ENCODE data around the gene SUFU. TPM values are rescaled to one million over a fixed set of nuclear protein-coding genes. Genes with fewer than 3 reads are reported as not detected.

Gene SUFU
- total and polyA plus RNA-seq, 4 donors: 1.8 to 3.8 (median 2.9) TPM

DNA sequence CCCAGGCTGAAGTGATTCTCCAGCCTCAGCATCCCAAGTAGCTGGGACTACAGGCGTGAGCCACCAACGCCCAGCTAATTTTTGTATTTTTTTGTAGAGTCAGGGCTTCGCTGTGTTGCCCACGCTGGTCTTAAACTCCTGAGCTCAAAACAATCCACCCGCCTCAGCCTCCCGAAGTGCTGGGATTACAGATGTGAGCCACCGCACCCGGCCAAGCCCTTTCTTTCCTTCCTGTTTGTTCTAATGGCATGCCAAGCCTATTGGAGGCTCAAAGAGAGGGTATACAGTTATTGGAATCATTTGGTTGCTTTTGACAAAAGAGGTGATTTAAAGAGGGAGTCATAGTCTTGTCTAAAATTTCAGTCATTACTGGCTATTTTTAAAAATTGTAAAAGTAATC is 94.5 kb downstream of the SUFU start:
- Histone ChIP-seq H3K27me3 (ENCODE audit: control insufficient read depth in 4 of 4, insufficient read depth in 4 of 4, low read length in 3 of 4) (no peaks in the 10 kb centered on the region), H3K9ac (ENCODE audit: low read depth in 1 of 2, low read length in 2 of 2) (no peak overlapping the region), H3K4me1 (ENCODE audit: control insufficient read depth in 4 of 4, insufficient read depth in 4 of 4, low read length in 3 of 4) (peaks cover 16 to 32% (median 23%) of the 10 kb centered on the region in 4 donors), H3K27ac (ENCODE audit: low read depth in 1 of 2, low read length in 2 of 2) (peak overlapping the region; percentile 74 to 94), H3K9me3 (ENCODE audit: control insufficient read depth in 4 of 4, low read length in 3 of 4) (no peaks in the 10 kb centered on the region), H3K36me3 (ENCODE audit: control insufficient read depth in 4 of 4, insufficient read depth in 3 of 4, low read depth in 1 of 4, low read length in 3 of 4) (peaks cover 0 to 11% (median 5%) of the 10 kb centered on the region in 4 donors), H3K4me3 (ENCODE audit: low read depth in 1 of 3, low read length in 3 of 3) (no peak overlapping the region)
- DNase-seq (ENCODE audit: low spot score): no peak
- 81% methylated on average over 8 of the region's 8 CpGs for WGBS
- TF ChIP-seq JUND (IDR thresholded peaks at IDR 0.05) (no peak), HNF4G (IDR thresholded peaks at IDR 0.05) (no peak), RAD21 (IDR thresholded peaks at IDR 0.05) (no peak), HNF4A (conservative IDR thresholded peaks at IDR 0.05) (no peak), YY1 (IDR thresholded peaks at IDR 0.05) (no peak), FOXA2 (IDR thresholded peaks at IDR 0.05) (no peak), SP1 (IDR thresholded peaks at IDR 0.05) (no peak), NR2F2 (IDR thresholded peaks at IDR 0.05) (no peak), EGR1 (IDR thresholded peaks at IDR 0.05; ENCODE audit: low read depth in 2 of 2) (no peak), FOXA1 (IDR thresholded peaks at IDR 0.05) (no peak), RXRA (IDR thresholded peaks at IDR 0.05) (no peak), GABPA (IDR thresholded peaks at IDR 0.05 in 1 of 2, conservative IDR thresholded peaks at IDR 0.05 in 1 of 2) (no peak)
- TF ChIP-seq, protein P1, sequence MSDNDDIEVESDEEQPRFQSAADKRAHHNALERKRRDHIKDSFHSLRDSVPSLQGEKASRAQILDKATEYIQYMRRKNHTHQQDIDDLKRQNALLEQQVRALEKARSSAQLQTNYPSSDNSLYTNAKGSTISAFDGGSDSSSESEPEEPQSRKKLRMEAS (IDR thresholded peaks at IDR 0.05): no peak
- TF ChIP-seq, protein P2, sequence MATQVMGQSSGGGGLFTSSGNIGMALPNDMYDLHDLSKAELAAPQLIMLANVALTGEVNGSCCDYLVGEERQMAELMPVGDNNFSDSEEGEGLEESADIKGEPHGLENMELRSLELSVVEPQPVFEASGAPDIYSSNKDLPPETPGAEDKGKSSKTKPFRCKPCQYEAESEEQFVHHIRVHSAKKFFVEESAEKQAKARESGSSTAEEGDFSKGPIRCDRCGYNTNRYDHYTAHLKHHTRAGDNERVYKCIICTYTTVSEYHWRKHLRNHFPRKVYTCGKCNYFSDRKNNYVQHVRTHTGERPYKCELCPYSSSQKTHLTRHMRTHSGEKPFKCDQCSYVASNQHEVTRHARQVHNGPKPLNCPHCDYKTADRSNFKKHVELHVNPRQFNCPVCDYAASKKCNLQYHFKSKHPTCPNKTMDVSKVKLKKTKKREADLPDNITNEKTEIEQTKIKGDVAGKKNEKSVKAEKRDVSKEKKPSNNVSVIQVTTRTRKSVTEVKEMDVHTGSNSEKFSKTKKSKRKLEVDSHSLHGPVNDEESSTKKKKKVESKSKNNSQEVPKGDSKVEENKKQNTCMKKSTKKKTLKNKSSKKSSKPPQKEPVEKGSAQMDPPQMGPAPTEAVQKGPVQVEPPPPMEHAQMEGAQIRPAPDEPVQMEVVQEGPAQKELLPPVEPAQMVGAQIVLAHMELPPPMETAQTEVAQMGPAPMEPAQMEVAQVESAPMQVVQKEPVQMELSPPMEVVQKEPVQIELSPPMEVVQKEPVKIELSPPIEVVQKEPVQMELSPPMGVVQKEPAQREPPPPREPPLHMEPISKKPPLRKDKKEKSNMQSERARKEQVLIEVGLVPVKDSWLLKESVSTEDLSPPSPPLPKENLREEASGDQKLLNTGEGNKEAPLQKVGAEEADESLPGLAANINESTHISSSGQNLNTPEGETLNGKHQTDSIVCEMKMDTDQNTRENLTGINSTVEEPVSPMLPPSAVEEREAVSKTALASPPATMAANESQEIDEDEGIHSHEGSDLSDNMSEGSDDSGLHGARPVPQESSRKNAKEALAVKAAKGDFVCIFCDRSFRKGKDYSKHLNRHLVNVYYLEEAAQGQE (IDR thresholded peaks at IDR 0.05): no peak
- TF ChIP-seq, protein P3, sequence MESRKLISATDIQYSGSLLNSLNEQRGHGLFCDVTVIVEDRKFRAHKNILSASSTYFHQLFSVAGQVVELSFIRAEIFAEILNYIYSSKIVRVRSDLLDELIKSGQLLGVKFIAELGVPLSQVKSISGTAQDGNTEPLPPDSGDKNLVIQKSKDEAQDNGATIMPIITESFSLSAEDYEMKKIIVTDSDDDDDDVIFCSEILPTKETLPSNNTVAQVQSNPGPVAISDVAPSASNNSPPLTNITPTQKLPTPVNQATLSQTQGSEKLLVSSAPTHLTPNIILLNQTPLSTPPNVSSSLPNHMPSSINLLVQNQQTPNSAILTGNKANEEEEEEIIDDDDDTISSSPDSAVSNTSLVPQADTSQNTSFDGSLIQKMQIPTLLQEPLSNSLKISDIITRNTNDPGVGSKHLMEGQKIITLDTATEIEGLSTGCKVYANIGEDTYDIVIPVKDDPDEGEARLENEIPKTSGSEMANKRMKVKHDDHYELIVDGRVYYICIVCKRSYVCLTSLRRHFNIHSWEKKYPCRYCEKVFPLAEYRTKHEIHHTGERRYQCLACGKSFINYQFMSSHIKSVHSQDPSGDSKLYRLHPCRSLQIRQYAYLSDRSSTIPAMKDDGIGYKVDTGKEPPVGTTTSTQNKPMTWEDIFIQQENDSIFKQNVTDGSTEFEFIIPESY (IDR thresholded peaks at IDR 0.05): no peak

DNA sequence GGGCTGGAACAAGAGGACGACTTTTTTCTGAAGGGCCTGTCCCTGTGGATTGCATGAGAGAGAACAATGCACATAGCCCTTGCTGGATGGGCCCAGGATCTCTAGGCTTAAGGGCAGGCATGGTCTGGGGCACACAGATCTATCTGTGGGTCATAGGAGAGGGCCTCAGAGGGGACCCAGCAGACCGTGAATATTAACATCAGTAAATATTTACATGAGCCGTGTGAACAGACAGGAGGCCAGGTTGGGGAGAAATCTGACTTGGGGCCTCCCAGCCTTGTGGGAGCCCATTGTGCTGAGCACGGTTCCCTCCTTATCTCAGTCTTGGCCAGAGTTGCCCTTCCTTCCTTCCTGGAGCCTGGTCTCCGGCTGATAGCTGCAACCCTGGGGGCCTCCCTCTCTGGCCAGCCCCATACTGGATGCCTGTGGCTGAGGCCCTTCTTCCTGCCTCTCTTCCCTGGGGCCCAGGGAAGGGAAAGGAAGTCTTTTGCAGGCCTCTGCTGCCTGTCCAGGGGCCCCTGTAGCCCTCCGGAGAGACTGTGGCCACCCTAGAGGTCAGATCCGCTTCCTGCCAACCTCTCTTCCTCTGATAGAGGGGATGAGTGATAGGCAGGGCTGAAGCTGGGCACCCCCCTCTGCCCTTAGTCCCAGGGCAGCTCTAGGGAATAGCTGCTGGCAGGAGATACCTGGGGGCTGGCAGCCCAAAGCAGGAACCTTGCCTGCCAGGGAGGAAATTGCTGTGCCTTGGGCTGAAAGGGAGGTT is 96.0 kb downstream of the SUFU start:
- Histone ChIP-seq H3K9ac (ENCODE audit: low read depth in 1 of 2, low read length in 2 of 2) (no peak overlapping the region), H3K4me1 (ENCODE audit: control insufficient read depth in 4 of 4, insufficient read depth in 4 of 4, low read length in 3 of 4) (peaks cover 16 to 32% (median 23%) of the 10 kb centered on the region in 4 donors), H3K27me3 (ENCODE audit: control insufficient read depth in 4 of 4, insufficient read depth in 4 of 4, low read length in 3 of 4) (no peaks in the 10 kb centered on the region), H3K4me3 (ENCODE audit: low read depth in 1 of 3, low read length in 3 of 3) (no peak overlapping the region), H3K27ac (ENCODE audit: low read depth in 1 of 2, low read length in 2 of 2) (peak overlapping the region; percentile 43 to 49), H3K36me3 (ENCODE audit: control insufficient read depth in 4 of 4, insufficient read depth in 3 of 4, low read depth in 1 of 4, low read length in 3 of 4) (peaks cover 0 to 19% (median 9%) of the 10 kb centered on the region in 4 donors), H3K9me3 (ENCODE audit: control insufficient read depth in 4 of 4, low read length in 3 of 4) (no peaks in the 10 kb centered on the region)
- DNase-seq (ENCODE audit: low spot score): peak; percentile 75
- 61% methylated on average over 7 of the region's 7 CpGs for WGBS
- peak; percentile 34 for TF ChIP-seq SP1 (IDR thresholded peaks at IDR 0.05)
- TF ChIP-seq NR2F2 (IDR thresholded peaks at IDR 0.05): peak; percentile 98
- no peak for TF ChIP-seq JUND (IDR thresholded peaks at IDR 0.05)
